ENCODE measurements around the gene NEURL2. TPM values are rescaled to one million over a fixed set of nuclear protein-coding genes. Genes with fewer than 3 reads are reported as not detected.
A peak's percentile ranks its signal among the peaks of the same experiment; 100 is the strongest.

The NEURL2 gene
- polyA plus RNA-seq, 3 donors: 4.7 to 9.8 (median 7.5) TPM

DNA sequence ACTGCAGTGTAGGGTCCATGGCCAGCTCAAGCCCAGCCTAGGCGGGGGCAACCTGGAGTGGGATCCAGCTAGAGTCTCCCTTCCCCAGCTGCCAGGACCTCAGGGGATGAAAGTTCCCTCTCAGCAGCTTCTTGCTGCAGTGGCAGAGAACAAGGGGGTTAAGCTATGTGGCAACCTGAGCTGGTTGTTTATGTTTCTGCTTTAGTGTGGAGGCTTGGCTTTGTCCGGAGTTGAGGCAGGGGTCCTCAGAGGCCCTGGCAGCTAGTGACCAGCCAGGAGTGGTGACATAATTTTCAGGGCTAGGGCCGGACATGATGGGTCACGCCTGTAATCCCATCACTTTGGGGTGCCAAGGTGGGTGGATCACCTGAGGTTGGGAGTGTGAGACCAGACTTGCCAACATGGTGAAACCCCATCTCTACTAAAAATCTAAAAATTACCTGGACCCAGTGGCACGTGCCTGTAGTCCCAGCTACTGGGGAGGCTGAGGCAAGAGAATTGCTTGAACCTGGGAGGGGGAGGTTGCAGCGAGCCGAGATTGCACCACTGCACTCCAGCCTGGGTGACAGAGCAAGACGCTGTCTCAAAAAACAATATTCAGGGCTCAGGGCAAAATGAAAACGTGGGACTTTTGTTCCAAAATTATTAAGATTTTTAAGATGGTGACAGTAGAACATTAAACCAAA is 35.0 kb upstream of the NEURL2 start:
- DNase-seq (ENCODE audit: extremely low read depth in 1 of 11, low read depth in 9 of 11, low spot score in 4 of 11): peak in 1 of 11 donors; percentile 23

DNA sequence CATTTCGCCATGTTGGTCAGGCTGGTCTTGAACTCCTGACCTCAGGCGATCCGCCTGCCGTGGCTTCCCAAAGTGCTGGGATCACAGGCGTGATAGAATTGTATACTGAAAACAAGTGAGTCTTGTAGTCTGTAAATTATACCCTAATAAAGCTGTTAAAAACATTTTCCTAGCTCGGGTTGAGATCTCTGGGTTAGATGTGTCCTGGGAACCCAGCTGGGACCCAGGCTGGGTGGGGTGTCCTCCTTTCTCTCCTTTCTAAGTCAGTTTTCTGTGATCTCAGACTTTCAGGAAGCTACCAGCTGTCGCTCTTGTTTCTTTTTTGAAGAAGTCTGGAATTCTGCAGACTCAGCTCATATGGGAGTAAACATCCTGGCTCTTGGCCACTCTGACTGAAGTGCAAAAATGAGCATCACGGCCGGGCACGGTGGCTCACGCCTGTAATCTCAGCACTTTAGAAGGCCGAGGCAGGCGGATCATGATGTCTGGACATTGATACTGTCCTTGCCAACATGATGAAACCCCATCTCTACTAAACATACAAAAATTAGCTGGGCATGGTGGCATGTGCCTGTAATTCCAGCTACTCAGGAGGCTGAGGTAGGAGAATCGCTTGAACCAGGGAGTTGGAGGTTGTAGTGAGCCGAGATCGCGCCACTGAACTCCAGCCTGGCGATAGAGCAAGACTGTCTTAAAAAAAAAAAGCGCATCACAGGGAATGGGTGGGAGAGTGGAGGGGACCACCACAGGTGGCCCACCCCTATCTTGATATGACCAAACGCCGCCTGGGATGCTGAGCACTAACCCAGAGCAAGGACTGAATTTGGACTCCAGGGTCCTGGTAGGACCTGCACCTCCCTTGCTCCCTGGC is 33.6 kb upstream of the NEURL2 start:
- peak in 5 of 11 donors; percentile 47 to 69 (median 59) for DNase-seq (ENCODE audit: extremely low read depth in 1 of 11, low read depth in 9 of 11, low spot score in 4 of 11)

DNA sequence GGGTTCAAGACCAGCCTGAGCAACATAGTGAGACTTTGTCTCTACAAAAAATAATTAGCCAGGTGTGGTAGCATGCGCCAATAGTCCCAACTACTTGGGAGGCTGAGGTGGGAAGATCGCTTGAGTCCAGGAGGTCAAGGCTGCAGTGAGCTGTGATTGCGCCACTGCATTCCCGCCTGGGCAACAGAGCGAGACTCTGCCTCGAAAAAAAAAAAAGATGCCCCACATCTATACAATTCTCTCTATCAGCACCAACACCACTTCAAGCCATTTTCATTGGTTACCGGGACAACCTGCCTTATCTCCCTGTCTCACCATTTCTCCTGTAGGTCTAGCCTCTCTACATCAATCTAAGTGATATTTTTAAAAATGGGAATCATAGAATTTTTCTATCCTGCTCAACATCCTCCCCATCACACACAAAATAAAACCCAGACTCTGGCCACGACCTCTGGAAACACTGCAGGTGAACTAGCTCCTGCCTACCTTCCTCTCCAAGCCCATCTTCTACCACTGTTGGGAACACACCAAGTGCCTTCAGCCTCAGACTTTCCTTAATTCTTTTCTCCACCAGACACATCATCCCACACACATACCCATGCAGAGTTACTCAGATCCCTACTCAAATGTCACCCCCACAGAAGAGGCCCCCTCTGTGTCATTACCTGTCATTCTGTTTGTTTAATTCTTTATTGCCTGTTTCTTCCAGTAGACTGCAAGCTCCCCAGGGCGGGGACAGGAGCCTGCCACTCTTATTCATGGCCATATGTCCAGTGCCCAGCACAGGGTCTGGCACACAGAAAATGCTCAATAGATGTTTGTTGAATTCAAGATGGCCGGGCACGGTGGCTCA is 30.6 kb upstream of the NEURL2 start:
- DNase-seq (ENCODE audit: extremely low read depth in 1 of 11, low read depth in 9 of 11, low spot score in 4 of 11): peak in 2 of 11 donors; percentile 15 to 20

DNA sequence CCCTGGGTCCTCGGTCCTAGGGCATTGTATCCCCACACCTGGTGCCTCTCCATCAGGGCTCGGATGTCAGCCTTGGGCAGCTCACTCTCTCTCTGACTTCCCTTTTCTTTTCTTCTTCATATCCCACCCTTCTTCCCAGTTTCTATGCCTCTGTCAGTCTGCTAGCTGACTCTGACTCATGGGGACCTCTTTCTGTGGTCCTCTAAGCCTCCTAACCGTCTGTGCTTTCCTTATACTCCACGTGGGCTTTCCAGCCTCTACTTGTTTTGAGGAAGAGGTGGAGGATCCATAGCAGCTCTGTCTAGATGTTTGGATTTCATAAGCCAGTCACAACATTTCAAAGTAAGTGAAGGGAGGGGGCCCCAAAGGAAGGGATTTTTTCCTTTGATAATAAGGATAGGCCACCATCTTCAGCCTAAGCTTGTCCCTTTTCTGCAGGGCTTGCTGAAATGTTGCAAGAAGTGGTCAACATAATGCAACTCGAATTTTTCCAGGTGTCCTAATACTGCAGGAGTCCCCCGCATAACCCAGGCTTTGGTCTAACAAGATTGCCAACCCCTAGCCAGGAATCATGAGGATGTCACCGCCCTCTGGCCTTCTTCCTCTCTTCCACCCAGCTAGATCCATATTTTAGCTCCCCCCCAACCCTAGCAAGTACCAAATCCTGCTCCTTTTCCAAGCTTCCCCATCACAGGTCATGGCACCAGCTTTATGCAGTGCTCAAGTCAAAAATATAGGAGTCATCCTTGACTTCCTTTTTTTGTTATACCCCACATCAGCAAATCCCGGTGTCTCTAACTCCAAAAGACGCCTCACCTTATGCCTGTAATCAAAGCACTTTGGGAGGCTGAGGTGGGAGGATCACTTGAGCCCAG is 29.7 kb upstream of the NEURL2 start:
- DNase-seq (ENCODE audit: extremely low read depth in 1 of 11, low read depth in 9 of 11, low spot score in 4 of 11): no peak

DNA sequence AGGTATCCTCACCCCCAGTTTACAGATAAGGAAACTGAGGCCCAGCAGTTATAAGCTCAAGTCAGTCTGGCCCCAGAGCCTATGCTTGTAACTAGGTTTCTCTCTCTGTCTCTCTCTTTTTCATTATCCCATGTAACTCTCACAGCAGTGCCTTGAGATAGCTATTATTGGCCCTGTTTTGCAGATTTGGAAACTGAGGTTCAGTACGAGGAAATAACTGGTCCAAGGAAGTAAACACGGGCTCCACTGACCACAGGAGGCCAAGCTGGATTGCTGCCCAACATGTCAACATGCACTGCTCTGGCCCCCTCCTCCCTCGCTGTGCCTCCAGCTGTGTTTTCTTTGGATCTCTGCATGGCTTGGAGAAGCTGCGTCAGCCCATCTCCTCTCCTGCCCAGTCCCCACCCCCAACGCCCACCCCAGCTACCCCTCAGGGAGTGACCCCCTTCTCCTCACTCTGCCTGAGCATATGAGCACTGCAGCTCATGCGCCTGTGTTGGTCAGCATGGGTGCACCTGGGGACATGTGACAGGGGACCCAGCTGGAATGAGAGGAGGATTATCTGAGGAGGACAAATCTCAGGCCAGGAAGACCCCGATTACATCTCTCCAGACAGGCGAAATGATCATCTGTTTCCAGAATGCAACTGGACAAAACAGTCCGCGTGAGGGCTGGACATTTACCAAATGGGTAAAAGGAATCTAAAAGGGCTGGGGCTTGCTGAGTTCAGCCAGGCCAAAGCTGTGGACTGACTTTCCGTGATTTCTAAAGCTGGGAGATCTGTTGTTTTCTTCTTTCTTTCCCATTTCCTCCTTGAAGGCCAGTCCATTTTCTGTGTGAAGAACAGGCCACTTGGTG is 28.8 kb upstream of the NEURL2 start:
- DNase-seq (ENCODE audit: extremely low read depth in 1 of 11, low read depth in 9 of 11, low spot score in 4 of 11): peak in 5 of 11 donors; percentile 60 to 82 (median 71)

DNA sequence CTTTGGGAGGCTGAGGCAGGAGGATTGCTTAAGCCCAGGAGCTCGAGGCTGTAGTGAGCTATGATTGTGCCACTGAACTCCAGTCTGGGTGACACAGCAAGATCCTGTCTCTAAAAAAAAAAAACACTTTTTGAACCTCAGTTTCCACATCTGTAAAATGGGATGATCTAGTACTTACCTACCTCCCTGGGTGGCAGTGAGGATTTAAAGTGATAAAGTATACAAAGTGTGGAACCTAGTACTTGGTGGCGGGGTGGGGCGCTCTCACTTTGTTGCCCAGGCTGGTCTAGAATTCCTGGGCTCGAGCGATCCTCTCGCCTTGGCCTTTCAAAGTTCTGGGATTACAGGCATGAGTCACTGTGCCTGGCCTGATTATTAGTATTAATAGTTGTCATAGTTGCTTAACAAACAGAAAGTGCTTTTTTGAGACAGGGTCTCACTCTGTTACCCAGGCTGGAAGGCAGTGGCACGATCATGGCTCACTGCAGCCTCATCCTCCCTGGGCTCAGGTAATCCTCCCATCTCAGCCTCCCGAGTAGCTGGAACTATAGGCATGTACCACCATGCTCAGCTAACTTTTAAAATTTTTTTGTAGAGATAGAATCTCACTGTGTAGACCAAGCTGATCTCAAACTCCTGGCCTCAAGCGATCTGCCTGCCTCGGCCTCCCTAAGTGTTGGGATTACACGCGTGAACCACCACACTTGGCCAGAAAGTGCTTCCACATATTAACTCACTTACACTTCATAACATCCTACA is 27.9 kb upstream of the NEURL2 start:
- no peak for DNase-seq (ENCODE audit: extremely low read depth in 1 of 11, low read depth in 9 of 11, low spot score in 4 of 11)

DNA sequence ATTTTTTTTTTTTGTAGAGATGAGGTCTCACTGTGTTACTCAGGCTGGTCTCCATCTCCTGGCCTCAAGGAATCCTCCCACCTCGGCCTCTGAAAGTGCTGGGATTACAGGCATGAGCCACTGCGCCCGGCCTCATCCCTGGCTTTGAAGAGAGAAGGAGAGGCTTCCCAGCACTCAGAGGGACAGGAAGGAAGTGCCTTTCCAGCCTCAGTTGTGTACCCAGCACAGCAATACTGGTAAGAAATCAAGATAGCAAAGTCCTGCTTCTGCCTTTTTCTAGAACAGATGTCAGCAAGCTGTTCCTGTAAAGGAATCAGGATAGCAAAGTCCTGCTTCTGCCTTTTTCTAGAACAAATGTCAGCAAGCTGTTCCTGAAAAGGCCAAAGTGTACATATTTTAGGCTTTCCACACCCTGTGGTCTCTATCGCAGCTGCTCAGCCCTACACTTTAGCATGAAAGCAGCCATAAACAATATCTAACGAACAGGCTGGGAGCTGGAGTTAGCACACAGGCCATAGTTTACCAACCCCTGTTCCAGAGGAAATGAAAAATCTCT is 27.3 kb upstream of the NEURL2 start:
- DNase-seq (ENCODE audit: extremely low read depth in 1 of 11, low read depth in 9 of 11, low spot score in 4 of 11): peak in 5 of 11 donors; percentile 21 to 64 (median 37)

DNA sequence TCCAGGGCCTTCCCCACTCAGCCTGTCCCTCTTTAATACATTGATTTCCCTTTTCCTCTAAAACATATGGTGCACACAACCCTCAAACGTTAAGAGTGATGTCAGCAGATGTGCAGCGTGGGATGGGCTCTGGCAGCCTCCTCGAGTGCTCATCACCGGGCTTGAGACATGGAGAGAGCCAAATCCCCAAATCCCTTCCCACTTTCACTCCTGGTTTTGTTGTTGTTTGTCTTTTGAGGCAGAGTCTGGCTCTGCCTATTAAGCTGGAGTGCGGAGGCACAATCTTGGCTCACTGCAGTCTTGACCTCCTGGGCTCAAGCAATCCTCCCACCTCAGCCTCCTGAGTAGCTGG is 26.8 kb upstream of the NEURL2 start:
- DNase-seq (ENCODE audit: extremely low read depth in 1 of 11, low read depth in 9 of 11, low spot score in 4 of 11): no peak

DNA sequence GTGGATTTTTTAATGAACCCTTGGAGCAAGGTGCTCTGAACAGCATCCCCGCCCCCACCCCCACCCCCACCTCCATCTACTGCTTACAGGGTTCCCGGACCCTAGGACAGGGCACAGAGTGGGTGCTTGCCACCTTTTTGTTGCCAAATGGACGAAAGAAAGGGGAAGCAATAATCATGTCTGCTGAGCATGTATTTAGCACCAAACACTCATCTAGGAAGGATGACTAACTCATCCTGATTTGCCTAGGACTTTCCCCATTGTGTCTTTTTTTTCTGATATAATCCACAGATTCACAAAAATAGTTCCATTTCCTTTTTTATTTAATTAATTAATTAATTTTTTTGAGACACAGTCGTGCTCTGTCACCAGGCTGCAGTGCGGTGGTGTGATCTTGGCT is 22.1 kb upstream of the NEURL2 start:
- no peak for DNase-seq (ENCODE audit: extremely low read depth in 1 of 11, low read depth in 9 of 11, low spot score in 4 of 11)

DNA sequence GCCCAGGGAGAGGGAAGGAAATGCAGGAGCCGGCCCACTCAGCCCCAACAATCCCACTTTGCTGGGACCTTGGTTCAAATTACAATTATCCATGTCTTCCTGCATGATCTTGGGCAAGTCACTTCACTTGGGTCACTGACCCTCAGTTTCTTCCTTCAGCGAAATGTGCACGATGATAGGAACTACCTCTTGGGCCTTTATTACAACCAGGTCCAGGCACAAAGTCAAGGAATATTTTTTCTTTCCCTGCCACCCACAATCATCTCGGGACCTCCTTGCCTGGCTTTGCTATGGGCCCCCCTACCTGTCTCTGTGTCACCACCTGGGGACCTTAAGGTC is 21.3 kb upstream of the NEURL2 start:
- no peak for DNase-seq (ENCODE audit: extremely low read depth in 1 of 11, low read depth in 9 of 11, low spot score in 4 of 11)

DNA sequence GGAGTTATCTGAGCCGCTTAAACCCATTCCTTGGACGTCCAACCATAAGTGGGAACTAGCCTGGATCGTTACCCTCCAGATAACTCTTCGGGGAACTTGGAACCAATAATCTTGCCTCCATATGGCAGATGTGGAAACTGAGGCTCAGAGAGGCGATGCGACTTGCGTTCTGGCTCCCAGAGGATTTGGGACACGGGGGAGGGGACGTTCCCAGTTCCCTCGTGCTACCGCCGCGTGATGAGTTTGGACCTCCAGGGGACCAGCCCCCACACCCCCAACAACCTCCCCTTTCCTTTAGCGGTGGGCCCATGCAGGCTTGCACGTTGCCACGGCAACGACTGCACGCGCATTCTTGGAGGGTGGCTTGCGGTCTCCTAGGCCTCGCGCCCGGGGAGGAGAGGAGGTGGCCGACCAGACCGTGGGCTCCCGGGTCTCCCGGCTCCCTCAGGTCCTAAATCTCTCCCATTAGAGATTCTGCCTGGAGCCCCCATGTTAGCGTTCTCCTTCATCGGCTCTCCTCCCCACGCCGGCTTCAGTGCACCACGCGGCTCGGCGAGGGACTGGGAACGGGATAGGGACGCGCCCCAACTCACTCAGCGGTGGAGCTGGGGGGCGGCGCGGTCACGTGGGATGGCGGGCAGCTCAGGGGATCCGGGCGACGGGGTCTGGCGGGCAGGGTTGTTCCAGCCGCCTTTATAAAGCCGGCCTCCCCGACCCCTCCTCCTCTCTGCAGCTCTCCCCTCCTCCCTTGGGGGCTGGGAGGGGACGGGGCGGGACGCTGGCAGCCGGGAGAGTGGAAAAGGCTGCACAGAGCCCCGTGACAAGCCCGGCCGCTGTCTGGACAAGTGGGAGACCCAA is 20.7 kb upstream of the NEURL2 start, which contains the start of gene PLTP:
Gene PLTP (minus strand): TSS at position 670 of the 858 bp plus-strand sequence. CDS start 703 bp downstream, outside the sequence.
- DNase-seq (ENCODE audit: extremely low read depth in 1 of 11, low read depth in 9 of 11, low spot score in 4 of 11): peak in 4 of 11 donors; percentile 57 to 77 (median 65)

DNA sequence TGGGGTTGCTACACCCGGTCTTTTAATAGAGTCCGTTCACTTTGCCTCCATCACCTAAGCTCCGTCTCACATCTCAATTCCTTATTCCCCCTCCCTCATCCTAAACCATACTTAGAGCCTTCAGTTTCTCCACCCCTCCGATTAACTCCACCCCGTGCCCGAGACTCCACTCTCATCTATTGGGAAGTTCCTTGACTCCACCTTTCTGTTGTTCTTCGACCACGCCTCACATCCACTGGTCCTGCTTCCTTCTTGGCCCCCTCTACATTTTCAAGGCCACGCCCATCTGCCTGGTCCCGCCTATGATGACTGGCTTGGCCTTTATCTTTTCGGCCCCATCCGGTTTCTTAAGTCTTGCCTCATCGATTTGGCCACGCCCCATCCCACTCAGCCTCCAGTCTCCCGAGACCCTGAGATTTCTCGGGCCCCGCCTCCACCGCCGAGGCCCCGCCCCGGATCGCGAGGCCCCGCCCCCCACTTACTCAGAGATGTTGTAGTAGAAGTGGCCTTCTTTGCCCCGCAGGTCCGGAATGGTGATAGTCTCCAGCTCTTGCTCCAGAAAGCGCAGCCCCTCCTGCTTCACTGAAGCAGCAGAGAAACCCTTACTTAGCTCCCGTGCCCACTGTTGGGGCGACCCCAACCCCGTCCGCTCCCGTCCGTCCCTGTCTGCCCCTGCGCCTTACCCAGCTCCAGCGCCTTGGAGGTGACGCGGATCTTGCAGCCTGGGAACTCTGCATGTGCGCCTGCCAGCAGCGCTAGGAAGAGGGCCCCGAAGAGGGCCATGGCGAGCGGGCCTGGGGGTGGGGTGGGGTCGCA is 19.9 kb upstream of the NEURL2 start:
- DNase-seq (ENCODE audit: extremely low read depth in 1 of 11, low read depth in 9 of 11, low spot score in 4 of 11): peak in 10 of 11 donors; percentile 90 to 98 (median 95)

DNA sequence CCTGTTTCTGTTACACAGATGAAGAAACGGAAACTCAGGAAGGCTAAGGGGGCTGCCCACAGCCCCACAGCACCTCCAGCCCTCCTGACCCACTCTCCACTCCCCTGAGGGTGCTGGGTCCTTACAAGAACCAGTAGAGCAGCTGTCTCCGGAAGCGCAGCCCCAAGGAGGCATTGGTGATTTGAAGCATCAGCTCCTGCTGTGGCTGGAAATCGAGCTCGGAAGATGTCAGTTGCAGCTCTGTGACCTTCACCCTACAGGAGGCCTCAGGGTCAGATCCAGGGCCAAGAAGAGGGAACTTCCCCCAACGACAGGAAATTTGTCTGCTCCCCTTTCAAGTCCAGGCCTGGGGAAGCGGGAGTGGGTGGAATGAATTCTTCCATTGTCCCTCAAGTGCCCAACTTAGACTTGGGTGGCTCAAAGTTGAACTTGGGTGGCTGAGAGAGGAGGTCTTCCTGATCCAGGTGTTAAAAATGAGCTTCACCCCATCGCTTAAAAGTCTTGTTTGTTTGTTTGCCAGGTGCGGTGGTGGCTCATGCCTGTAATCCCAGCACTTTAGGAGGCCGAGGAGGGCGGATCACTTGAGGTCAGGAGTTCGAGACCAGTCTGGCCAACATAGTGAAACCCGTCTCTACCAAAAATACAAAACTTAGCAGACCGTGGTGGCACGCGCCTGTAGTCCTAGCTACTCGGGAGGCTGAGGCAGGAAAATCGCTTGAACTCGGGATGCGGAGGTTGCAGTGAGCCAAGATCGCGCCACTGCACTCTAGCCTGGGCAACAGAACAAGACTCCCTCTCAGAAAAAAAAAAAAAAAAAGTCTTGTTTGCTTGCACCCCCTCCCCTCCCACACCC is 19.0 kb upstream of the NEURL2 start:
- DNase-seq (ENCODE audit: extremely low read depth in 1 of 11, low read depth in 9 of 11, low spot score in 4 of 11): no peak

DNA sequence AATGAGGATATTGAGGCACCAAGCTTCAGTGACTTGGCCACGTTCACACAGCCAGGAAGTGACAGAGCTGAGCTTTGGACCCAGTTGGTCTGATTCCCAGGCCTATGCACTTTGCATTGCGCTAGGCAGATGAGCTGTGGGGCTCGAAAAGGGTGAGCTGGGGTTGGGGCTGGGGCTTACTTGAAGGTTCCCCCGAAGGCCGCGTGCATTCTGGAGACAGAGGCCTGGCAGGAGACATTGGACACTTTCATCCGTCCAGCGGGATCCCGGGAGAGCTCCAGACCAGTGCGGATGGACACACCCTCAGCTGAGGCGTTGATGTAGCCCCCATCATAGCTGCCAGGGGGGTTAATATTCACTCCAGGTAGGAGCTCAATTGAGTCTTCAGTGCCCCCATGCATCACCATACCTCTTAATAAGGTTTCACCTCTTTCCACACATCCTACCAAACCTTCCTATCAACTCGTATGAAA is 18.4 kb upstream of the NEURL2 start:
- DNase-seq (ENCODE audit: extremely low read depth in 1 of 11, low read depth in 9 of 11, low spot score in 4 of 11): no peak
